Uterine smooth muscle cell (primary cell): ENCODE measurements around the gene PDE7B. TPM values are rescaled to one million over a fixed set of nuclear protein-coding genes. Genes with fewer than 3 reads are reported as not detected.

Experiments used
- total RNA-seq: library from RNA; depleted of rRNA; stranded (reverse); fragments of >200 nt; gene quantifications from 2 replicates; pipeline ENCODE4 v1.2.3, GENCODE V29; 2014

Gene PDE7B
- 2.5 and 2.8 TPM in 2 replicates for total RNA-seq

DNA sequence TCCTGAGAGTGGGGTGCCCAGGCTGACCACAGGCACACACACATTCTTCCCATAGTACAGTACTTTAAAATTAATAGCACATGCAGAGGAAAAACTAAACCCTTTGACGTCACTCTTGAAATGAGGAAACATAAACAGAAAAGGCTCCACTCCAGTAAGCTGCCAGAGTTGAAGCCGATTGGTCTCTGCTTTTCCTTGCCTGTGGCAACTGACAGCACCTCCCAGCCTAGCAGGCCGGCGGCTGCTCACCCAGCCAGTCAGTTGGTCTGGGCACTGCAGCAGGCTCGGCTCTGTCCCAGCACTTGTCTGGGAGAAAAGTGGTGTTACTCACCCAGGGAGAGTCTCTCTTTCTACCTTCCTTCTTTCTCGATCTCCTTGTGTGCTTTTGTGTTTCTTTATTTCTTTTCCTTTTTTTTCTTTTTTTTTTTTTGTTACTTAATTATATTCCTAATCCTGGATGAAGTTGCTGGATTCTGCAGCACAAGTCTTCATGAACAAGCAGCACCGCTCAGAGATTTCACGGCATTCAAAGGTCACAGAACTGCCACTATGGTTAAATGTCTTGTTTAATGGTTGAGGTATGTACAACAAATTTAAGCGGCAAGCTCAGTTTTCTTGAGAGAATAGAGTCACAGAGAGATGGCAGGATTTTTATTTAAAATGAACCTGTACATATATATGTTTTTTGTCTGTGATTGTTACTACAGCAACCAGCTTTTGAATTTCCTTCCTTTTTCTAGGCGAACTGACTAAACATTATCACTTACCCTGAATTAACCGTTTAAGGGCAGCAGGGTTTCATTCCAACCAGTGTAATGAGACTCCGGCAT lies at the start of gene PDE7B:
TSS of gene PDE7B (plus strand) at position 260 of the 830 bp plus-strand sequence.

